ENCODE measurements around the gene ABTB2. TPM values are rescaled to one million over a fixed set of nuclear protein-coding genes. Genes with fewer than 3 reads are reported as not detected.
"Not testable (repeated sequence)": the region's sequence is repeated elsewhere in the genome, so short reads cannot be mapped to it uniquely, and the experiment has no call there.

ABTB2 gene
- total RNA-seq, 3 donors from 2014 or later = 7.7 to 9.0 (median 8.6) TPM

DNA sequence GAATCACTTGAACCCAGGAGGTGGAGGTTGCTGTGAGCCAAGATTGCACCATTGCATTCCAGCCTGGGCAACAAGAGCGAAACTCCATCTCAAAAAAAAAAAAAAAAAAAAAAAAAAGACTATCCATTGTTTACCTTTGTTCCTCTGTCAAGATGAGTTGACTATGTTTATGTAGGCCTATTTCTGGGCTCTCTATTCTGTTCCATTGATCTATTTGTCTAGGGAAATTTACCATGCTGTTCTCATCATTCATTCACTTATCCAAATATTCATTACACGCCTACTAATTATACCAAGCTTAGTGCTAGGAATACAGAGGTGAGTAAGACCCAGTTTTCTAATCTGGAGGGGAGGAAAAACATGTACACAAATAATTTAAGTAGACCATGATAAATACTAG lies 139.1 kb downstream of the ABTB2 start:
- not testable (repeated sequence) for H3K4me3 Mint-ChIP-seq; DNase-seq; H3K9me3 Mint-ChIP-seq; H3K27me3 Mint-ChIP-seq (ENCODE audit: low read depth); H3K36me3 Mint-ChIP-seq (ENCODE audit: insufficient read depth); ATAC-seq
- peaks cover 12% of the 10 kb centered on the region for H3K4me1 Mint-ChIP-seq (ENCODE audit: low read depth)

DNA sequence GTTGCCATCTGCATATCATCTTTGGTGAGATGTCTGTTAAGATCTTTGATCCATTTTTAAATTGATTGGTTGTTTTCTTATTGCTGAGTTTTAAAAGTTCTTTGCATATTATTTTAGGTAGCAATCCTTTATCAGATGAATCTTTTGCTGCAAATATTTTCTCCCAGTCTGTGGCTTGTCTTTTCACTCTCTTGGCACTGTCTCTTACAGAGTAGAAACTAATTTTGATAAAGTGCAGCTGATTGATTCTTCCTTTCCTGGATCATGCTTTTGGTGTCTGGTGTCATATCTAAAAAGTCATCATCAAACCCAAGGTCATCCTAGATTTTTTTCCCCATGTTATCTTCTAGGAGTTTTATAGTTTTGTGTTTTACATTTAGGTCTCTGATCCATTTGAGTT lies 139.7 kb downstream of the ABTB2 start:
- Mint-ChIP-seq H3K36me3 (ENCODE audit: insufficient read depth) (no peaks in the 10 kb centered on the region), H3K4me1 (ENCODE audit: low read depth) (peaks cover 12% of the 10 kb centered on the region), H3K4me3 (no peak overlapping the region), H3K27me3 (ENCODE audit: low read depth) (no peaks in the 10 kb centered on the region), H3K9me3 (no peaks in the 10 kb centered on the region)
- DNase-seq (no peak), ATAC-seq (no peak)

DNA sequence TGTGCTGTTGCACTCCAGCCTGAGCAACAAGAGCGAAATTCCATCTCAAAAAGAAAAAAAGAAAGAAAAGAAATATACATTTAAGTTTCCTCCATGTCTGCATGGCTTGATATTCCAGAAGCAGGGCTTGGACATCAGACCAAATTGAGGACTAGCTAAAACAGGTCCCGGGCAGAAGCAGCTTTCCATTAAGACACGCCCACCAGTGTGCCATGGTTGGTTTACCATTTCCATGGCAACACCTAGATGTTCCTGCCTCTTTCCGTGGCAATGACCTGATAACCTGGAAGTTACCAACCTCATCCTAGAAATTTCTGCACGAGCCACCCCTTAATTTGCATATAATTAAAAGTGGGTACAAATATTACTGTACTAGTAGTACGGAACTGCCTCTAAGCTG lies 141.1 kb downstream of the ABTB2 start:
- H3K4me1 Mint-ChIP-seq (ENCODE audit: low read depth) = peaks cover 12% of the 10 kb centered on the region
- no peaks in the 10 kb centered on the region for H3K9me3 Mint-ChIP-seq
- H3K36me3 Mint-ChIP-seq (ENCODE audit: insufficient read depth) = no peaks in the 10 kb centered on the region
- H3K4me3 Mint-ChIP-seq = no peak overlapping the region
- DNase-seq = no peak
- H3K27me3 Mint-ChIP-seq (ENCODE audit: low read depth) = no peaks in the 10 kb centered on the region
- ATAC-seq = no peak

DNA sequence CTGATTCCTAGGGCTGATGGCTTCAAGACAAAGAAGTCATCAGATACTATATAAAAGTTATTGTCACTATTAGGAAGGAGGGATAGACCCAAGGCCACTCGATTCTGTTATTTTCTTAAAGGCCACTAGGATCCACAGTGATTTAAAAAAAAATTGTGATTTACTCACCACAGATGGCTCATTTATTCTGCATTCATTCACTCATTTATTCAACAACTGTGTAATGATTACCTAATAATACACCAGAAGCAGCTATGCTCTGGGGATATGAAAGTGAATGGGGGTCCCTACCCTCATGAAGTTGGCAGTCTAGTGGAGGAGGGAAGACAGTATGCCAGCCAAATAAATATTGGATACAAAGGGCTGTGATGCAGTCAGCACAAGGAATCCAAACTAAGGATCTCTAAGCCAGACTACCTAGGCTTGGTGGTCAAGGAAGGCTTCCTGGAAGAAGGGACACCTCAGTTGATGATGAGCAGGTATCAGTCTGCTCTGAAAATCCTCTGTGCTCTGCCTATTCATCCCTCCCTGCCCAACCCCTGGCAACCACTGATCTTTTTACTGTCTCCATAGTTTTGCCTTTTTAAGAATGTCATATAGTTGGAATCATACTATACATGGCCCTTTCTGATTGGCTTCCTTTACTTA lies 141.9 kb downstream of the ABTB2 start:
- no peaks in the 10 kb centered on the region for H3K36me3 Mint-ChIP-seq (ENCODE audit: insufficient read depth)
- DNase-seq (no peak), ATAC-seq (no peak)
- H3K27me3 Mint-ChIP-seq (ENCODE audit: low read depth) = no peaks in the 10 kb centered on the region
- no peaks in the 10 kb centered on the region for H3K9me3 Mint-ChIP-seq
- H3K4me3 Mint-ChIP-seq = no peak overlapping the region
- peaks cover 12% of the 10 kb centered on the region for H3K4me1 Mint-ChIP-seq (ENCODE audit: low read depth)

DNA sequence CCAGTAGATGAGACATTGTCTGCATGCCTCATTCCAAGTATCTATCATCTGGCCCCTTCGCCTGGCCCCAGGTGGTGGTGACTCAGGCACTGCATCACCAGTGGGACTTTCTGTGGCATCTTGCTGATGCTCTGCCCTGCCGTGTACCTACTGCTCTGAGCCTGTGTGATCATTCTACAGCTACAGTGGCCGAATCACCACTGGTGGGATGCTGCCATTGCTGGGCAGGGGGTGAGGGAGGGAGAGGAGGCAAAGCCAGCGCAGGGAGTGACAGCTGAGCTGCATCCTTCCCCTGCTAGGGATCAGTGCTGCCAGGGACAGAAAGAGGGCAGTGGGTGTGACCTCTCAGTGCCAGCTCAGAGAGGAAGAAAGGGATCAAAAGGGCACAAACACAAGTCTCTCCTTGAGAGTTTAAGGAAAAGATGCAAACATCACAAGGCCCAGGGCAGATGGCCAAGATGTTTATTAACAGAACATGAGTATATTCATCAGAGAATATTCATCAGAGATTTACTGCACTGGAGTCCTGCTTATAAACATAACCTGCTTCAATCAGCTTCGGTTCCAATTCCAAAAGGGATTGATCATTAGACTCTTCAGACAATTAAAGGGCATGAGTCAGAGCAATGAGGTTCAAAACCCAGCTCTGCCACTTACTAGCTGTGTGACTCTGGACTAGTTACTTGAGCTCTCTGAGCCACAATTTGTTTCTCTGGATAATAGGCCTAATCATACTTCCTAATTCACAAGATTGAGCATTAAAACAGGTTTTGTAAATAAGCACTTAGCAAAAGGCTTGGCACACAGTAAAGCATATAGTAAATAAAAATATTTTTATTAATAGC lies 142.6 kb downstream of the ABTB2 start:
- Mint-ChIP-seq H3K36me3 (ENCODE audit: insufficient read depth) (no peaks in the 10 kb centered on the region), H3K4me3 (no peak overlapping the region), H3K4me1 (ENCODE audit: low read depth) (peaks cover 12% of the 10 kb centered on the region), H3K9me3 (no peaks in the 10 kb centered on the region), H3K27me3 (ENCODE audit: low read depth) (no peaks in the 10 kb centered on the region)
- ATAC-seq = peak; percentile 98 to 99
- DNase-seq = peak; percentile 54

DNA sequence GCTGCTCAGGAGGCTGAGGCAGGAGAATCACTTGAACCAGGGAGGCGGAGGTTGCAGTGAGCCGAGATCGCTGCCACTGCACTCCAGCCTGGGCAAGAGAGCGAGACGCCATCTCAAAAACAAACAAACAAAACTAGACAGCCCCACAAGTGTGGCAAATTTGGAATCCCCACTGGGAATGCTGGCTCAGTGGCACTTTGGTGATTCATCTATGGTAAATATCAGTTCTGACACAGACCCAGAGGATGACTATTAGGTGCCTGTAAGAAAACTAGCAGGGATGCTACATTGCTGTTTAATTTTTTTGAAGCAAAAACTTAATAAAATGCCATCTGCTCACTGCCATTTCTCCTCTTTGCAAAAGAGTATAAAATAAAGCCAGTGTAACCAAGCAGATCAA lies 144.4 kb downstream of the ABTB2 start:
- ATAC-seq (no peak), DNase-seq (no peak)
- H3K27me3 Mint-ChIP-seq (ENCODE audit: low read depth) = no peaks in the 10 kb centered on the region
- no peak overlapping the region for H3K4me3 Mint-ChIP-seq
- H3K9me3 Mint-ChIP-seq = no peaks in the 10 kb centered on the region
- H3K4me1 Mint-ChIP-seq (ENCODE audit: low read depth) = peaks cover 12% of the 10 kb centered on the region
- no peaks in the 10 kb centered on the region for H3K36me3 Mint-ChIP-seq (ENCODE audit: insufficient read depth)

DNA sequence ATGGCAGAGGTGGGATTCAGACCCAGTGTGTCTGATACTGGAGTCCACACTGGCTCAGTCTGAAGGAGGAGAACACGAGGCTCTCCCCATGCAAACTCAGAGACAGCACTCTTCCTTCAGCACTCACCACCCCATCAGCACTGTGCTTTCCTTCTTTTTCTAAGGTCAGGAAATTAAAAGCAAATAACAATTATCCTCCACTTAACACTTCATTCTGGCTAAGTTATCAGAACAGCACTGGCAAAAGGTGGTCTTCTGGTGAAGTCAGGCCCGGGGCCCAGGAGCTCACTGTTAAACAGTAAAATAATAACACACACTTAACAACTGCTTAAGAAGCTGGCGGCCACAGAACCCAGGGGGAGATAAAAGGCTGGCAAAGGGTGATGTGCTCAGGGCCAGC lies 145.2 kb downstream of the ABTB2 start:
- no peaks in the 10 kb centered on the region for H3K36me3 Mint-ChIP-seq (ENCODE audit: insufficient read depth)
- no peaks in the 10 kb centered on the region for H3K9me3 Mint-ChIP-seq
- no peaks in the 10 kb centered on the region for H3K27me3 Mint-ChIP-seq (ENCODE audit: low read depth)
- ATAC-seq (no peak), DNase-seq (no peak)
- H3K4me3 Mint-ChIP-seq = no peak overlapping the region
- peaks cover 12% of the 10 kb centered on the region for H3K4me1 Mint-ChIP-seq (ENCODE audit: low read depth)

DNA sequence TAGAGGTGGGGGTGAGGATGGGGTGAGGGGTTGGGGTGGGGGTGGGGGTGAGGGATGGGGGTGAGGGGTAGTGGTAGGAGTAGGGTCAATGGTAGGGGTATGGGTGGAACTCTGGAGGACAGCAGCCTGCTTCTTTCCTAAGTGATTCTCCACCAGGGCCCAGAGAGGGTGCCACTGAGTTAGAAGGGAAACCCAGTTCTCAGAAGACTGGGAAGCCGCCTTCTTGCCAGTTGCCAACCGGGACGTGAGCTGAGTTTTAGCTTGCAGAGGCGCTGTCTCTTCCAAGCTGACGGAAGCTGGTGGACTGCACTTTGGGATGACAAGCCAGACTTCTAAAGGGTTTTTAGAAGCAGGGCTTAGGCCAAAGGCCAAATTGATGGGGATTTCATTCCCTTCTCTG lies 148.0 kb downstream of the ABTB2 start:
- DNase-seq = no peak
- Mint-ChIP-seq H3K36me3 (ENCODE audit: insufficient read depth) (no peaks in the 10 kb centered on the region), H3K27me3 (ENCODE audit: low read depth) (no peaks in the 10 kb centered on the region), H3K4me1 (ENCODE audit: low read depth) (peaks cover 8% of the 10 kb centered on the region), H3K4me3 (no peak overlapping the region), H3K9me3 (no peaks in the 10 kb centered on the region)
- ATAC-seq = no peak

DNA sequence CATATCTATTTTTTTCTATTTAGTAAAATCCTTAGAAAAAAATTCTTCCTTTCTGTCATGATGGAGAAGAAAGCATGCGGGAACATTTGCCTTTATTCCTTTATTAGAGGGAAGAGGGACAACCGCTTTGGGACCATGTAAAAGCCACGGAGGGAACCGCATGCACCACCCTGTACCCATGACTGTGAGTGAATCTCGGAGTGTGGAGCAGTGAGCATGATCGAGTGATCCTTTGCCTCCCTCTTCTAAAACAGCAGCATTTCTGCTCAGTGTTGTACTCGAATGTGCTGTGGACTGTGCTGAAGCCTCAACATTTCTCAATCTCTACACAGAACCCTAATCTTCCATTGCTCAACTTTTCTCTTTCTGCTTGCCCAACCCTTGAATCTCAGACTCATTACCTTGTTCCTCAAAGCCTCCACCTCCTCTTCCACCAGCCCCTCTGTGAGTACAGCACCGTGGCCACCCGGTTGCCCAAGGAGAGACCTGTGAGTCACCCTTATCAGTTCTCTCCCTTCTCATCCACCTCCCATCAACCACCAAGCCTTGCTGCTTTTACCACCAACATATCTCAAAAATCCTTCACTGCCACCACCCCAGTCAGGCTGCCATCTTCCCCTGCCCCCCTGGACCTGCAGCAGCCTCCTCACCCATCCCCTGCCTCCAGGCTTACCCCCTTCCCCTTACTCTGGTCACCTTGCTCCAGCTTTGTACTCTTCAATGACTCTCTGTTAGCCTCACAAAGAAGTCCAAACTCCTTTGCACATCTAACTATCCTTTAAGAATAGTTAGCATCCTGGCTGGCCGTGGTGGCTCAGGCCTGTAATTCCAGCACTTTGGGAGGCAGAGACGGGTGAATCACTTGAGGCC lies 149.3 kb downstream of the ABTB2 start:
- Mint-ChIP-seq H3K4me1 (ENCODE audit: low read depth) (peaks cover 3% of the 10 kb centered on the region), H3K9me3 (no peaks in the 10 kb centered on the region), H3K36me3 (ENCODE audit: insufficient read depth) (no peaks in the 10 kb centered on the region), H3K4me3 (no peak overlapping the region), H3K27me3 (ENCODE audit: low read depth) (no peaks in the 10 kb centered on the region)
- ATAC-seq = peak; percentile 46 to 51
- no peak for DNase-seq

DNA sequence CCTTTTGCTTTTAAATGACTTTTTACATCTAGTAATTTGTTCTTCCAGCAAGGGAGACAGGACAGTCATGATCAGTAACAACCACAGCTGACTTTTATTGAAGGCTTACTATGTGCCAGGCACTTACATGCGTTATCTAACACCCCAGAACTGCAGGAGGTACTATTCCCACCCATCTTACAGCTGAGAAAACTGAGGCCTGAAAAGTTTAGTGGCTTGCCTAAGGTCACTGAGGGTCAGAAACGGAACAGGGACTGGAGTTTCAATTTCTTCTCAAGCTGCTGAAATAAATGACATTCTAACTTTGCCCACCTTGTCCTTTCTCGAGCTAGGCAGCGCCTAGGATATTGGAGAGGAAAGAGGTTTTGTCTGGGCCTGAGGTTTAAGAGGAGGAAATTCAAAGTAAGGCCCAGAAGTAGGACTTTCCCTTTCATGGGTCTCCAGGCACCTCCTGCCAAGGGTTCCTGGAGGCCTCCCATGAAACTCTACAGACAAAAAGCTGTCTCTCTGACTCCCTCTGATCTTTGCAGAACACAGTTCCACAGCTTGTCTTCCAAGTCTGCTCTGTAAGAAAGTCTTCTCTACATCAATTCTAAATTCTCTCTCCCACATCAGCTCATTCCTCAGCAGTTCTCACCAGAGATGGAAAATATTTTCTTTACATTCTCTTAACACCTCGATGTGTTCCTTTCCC lies 150.2 kb downstream of the ABTB2 start:
- Mint-ChIP-seq H3K4me1 (ENCODE audit: low read depth) (peaks cover 9% of the 10 kb centered on the region), H3K4me3 (no peak overlapping the region), H3K27me3 (ENCODE audit: low read depth) (no peaks in the 10 kb centered on the region), H3K36me3 (ENCODE audit: insufficient read depth) (no peaks in the 10 kb centered on the region), H3K9me3 (no peaks in the 10 kb centered on the region)
- ATAC-seq (no peak), DNase-seq (no peak)

DNA sequence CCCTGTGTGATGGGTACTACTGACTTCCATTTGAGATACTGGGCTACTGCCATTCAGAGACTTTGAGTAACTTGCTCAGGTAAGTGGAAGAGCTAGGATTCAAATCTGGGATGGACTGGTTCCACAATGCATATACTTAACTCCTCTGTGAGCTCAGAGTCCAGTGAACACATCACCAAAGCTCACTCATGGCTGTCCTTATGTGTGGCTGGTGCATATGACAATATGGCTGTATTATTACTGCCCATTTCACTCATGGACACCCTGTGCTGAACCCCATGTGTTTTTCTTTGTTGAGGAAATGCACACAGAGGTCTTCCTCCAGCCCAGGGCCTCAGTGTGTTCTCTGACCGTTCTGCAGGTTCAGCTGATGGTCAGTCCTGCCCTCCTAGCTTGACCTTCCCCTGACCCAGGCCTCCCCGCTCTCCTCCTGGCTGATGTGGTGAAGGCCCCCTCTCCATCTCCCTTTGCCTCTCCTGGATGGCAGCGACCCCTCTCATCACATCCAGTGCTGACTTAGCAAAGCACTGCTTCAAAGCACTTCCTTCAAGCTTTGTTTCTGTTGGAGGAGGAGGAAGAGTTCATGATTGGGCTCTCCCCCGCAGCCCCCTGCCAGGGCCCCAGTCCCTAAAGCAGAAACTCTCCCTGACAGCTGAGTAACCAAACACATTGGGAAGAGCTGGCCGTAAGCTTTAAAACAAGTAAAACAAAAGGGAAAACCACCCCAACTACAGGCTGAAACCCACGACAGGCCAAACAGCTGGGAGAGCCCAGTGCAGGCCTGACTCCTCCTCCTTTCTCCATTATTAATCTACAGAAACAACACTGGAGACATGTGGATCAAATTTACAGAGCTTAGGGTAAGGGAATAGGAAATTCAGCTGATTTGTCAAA lies 151.2 kb downstream of the ABTB2 start:
- no peaks in the 10 kb centered on the region for H3K36me3 Mint-ChIP-seq (ENCODE audit: insufficient read depth)
- peaks cover 9% of the 10 kb centered on the region for H3K4me1 Mint-ChIP-seq (ENCODE audit: low read depth)
- no peak overlapping the region for H3K4me3 Mint-ChIP-seq
- no peak for DNase-seq
- no peaks in the 10 kb centered on the region for H3K27me3 Mint-ChIP-seq (ENCODE audit: low read depth)
- ATAC-seq = no peak
- no peaks in the 10 kb centered on the region for H3K9me3 Mint-ChIP-seq

DNA sequence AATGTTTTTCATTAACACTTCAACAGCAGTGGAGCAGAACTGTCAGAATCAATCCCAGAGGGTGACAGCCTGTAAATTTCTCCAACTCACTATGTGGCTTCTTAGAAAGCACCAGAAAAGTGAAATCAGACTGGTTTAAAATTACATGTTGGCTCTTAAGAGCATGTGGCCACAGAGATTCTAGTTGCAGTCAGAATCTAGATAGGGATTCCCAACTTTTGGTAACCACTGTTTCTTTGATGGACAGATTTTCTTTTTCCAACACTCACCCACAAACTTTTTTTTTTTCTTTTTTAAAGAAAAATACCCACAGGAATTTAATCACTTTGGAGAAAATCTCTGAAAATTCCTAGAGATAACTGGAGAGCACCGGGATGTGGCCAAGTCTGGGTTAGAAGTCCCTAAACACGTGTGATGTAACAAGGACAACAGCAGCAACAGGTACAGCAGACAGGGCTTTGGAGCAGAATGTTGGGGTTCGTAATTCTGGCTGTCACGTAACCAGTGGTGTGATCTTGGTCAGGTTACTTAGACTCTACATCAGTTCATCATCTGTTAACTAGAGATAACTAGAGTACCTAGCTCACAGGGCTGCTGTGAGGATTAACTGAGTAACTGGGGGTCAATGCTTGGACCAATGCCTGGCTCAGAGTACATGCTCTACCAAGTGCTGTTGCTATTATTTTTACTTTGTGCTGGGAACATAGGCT lies 152.3 kb downstream of the ABTB2 start:
- Mint-ChIP-seq H3K36me3 (ENCODE audit: insufficient read depth) (no peaks in the 10 kb centered on the region), H3K4me1 (ENCODE audit: low read depth) (peaks cover 9% of the 10 kb centered on the region), H3K4me3 (no peak overlapping the region), H3K9me3 (no peaks in the 10 kb centered on the region), H3K27me3 (ENCODE audit: low read depth) (no peaks in the 10 kb centered on the region)
- no peak for DNase-seq
- no peak for ATAC-seq

Measured in activated T-cell treated with anti-CD3 and anti-CD28 coated beads, Interleukin-2, amount 50 U/mL, for 4 hours (primary cell).